ENCODE data around the gene HRH1. TPM values are rescaled to one million over a fixed set of nuclear protein-coding genes. Genes with fewer than 3 reads are reported as not detected.

Gene HRH1
- total RNA-seq, 1 experiment from 2014 or later, result 4.6 TPM

GRCh38 chr3:11312166-11312565 is 157.9 kb downstream of the HRH1 start:
- in situ Hi-C loops (cut with HindIII; ENCODE audit: low pct_unique_long_range_greater_than_20kb, low sequenced_read_pairs) (no loop called here), intact Hi-C loops (cut with micrococcal nuclease; ENCODE audit: unreplicated experiment) (no loop called here)
- ChIA-PET CTCF (no interaction called here), POLR2A (no interaction called here)
- DNase-seq (ENCODE audit: low read depth, low spot score), result no peak
- ATAC-seq, result no peak
- no peak for TF ChIP-seq REST (IDR thresholded peaks at IDR 0.05; ENCODE audit: insufficient read depth in 1 of 2, low read depth in 2 of 2, low read length in 1 of 2)
- no peak for TF ChIP-seq POLR2AphosphoS5 (IDR thresholded peaks at IDR 0.05; ENCODE audit: low read depth, low read length)
- no peak for TF ChIP-seq TCF7L2 (IDR thresholded peaks at IDR 0.05; ENCODE audit: low read depth, low read length)
- no peak for TF ChIP-seq SIN3A (IDR thresholded peaks at IDR 0.05; ENCODE audit: borderline replicate concordance, insufficient read depth, low read depth, low read length)
- no peak for TF ChIP-seq CTCF (IDR thresholded peaks at IDR 0.05)
- Histone ChIP-seq H3K4me1 (ENCODE audit: control insufficient read depth, insufficient read depth, low read length) (no peaks in the 10 kb centered on the region), H3K36me3 (ENCODE audit: control insufficient read depth, insufficient read depth, low read length) (peaks cover 18% of the 10 kb centered on the region), H3K9me3 (ENCODE audit: control insufficient read depth, insufficient read depth, low read depth, low read length) (no peaks in the 10 kb centered on the region), H3K27ac (ENCODE audit: low read length) (no peak overlapping the region), H3K4me3 (ENCODE audit: low read depth in 2 of 2, low read length in 2 of 2) (no peak overlapping the region), H3K27me3 (ENCODE audit: control insufficient read depth, insufficient read depth, low read length) (no peaks in the 10 kb centered on the region)
- no TSS peak for BruUV-seq (replicated peaks)

Other genes with a start within 250 kb of the HRH1 start
- gene SLC6A1, start 161.7 kb upstream of the HRH1 start, total RNA-seq (2021; ENCODE audit: unreplicated experiment), result not detected
- 36.0 TPM for gene ATG7, start 117.9 kb downstream of the HRH1 start, total RNA-seq (2021; ENCODE audit: unreplicated experiment)

Data from Panc1 (cell line).